Adipose tissue (tissue), 3 donors: Measurements from ENCODE around the gene VWA8. TPM values are rescaled to one million over a fixed set of nuclear protein-coding genes. Genes with fewer than 3 reads are reported as not detected.
"Not testable (repeated sequence)": the region's sequence is repeated elsewhere in the genome, so short reads cannot be mapped to it uniquely, and the experiment has no call there.

Experiments used
- H3K27ac ChIP-seq: one replicate; pipeline ENCODE4 v1.5.1; 2013; ENCODE audit warnings: low read depth, low read length
- WGBS, 3 donors: extraction: QIAGEN DNeasy Blood & Tissue Kit; methylation state at CpG; one replicate each; pipeline ENCODE4 v1.1.7; 2013; 5-methylcytosine and 5-hydroxymethylcytosine counted together
- polyA plus RNA-seq, 3 donors: library from polyadenylated mRNA; stranded (reverse); fragments of 200-250 nt; gene quantifications; one replicate each; pipeline ENCODE4 v1.2.3, GENCODE V29; 2013
- donor health status: healthy with polysubstance abuse.
- donor health status: Bipolar disorder and iron deficiency.
- donor health status: healthy.

VWA8 gene
- polyA plus RNA-seq, 3 donors = 4.5 to 7.7 (median 5.1) TPM

GRCh38 chr13:41548031-41548430 is 412.9 kb downstream of the VWA8 start:
- 68 to 88% (median 83%) methylated on average over 6 of the region's 6 CpGs for WGBS, 3 donors
- H3K27ac ChIP-seq = no peak overlapping the region

DNA sequence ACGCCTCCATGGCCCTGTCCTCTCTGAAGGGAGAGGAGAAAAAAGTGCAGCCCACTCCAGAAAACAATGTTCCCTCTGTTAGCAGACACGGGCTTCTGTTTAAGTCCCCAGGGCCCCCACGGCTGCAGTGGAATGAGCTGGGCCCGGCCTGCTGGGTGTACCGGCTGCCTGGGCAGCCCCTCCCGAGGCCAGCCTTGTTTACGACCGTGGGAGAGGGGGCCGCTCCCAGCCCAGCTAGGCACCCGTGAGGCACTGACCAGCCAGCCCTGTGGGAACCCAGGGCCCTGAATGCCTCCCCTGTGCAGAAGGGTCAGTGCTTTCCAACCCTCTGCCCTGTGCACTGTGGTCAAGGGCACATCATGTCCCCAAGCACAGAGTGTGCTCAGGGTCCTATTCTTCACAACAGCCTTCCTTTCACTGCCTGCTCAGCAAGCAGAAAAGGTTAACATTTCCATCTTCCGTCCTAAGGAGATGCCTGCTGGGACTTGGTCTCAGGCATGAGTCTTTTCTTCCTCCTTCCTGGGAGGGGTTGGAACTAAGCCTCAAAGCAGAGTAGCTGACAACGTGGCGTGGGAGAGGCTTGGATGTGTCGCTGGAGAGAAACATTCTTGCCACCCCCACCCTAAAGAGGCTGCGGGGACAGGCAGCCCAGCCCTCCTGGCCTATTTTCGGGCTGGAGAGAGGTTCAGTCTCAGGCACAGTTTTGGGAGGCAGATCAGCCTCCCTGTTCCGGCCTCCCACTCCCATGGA is 413.5 kb downstream of the VWA8 start:
- no peak overlapping the region for H3K27ac ChIP-seq
- WGBS, 3 donors = 43 to 59% (median 52%) methylated on average over 13 to 17 of the region's 17 CpGs

GRCh38 chr13:41546372-41547190 is 414.3 kb downstream of the VWA8 start:
- H3K27ac ChIP-seq = no peak overlapping the region
- WGBS, 3 donors = 77 to 87% (median 84%) methylated on average over 14 of the region's 14 CpGs

DNA sequence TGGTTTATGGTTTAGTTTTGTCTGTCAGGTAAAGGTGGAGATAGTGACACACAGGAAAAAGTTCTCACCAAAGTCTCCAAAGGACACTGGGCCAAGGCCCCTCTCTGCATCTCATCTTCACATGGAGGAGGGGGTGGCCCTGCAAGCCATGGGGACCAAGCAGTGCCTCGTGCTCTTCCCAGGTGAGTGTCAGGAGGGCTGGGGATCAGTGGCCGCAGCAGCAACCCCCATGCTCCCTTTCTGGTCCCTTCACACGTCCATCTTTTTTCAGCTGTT is 415.5 kb downstream of the VWA8 start:
- no peak overlapping the region for H3K27ac ChIP-seq
- 63 to 67% (median 65%) methylated on average over 3 of the region's 3 CpGs for WGBS, 3 donors

DNA sequence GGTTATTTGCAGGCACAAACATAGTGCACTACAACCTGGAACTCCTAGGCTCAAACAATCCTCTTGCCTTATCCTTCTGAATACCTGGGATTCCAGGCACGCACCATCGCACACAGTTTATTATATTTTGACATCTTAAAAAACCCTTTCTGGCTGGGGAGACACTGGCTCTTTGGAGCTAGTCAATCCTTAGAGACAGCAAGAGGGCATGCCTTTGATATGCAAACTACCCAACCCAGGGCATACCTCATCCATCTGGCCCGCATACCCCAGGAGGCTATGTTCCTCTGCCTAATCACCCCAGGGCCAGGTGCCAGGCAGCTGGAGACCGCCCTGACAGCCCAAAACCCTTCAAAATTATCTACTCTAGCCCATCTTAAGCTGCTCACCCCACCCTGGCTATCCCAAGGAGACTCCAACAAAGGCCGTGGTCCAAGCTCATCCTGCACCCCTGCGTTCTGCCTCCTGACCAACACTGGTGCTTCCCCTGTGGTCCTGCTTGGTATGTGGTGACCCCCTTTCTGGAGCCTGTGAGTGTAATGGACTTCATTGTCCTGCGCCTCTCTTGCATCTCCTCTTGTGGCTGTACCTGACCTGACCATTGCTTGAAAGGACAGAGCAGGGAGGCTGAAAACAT is 417.1 kb downstream of the VWA8 start:
- H3K27ac ChIP-seq = no peak overlapping the region
- WGBS, 3 donors = 89 to 96% (median 90%) methylated on average over 7 of the region's 7 CpGs

DNA sequence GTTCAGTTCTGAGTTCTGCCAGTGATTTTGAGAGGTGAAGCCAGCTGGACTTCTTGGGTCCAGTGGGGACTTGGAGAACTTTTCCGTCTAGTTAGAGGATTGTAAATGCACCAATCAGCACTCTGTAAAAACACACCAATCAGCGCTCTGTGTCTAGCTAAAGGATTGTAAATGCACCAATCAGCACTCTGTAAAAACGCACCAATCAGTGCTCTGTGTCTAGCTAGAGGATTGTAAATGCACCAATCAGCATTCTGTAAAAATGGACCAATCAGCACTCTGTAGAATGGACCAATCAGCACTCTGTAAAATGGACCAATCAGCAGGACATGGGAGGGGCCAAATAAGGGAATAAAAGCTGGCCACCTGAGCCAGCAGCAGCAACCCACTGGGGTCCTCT is 418.1 kb downstream of the VWA8 start:
- WGBS, 3 donors = 87 to 98% (median 96%) methylated on average over 3 of the region's 3 CpGs
- H3K27ac ChIP-seq = not testable (repeated sequence)

GRCh38 chr13:41542281-41542680 is 418.6 kb downstream of the VWA8 start:
- 82 to 96% (median 92%) methylated on average over 10 of the region's 10 CpGs for WGBS, 3 donors
- no peak overlapping the region for H3K27ac ChIP-seq

- WGBS, 3 donors = 71 to 81% (median 74%) methylated on average over 9 of the region's 9 CpGs
- H3K27ac ChIP-seq = no peak overlapping the region
Observed at GRCh38 chr13:41541142-41541938, 419.6 kb downstream of the VWA8 start.

GRCh38 chr13:41540240-41540639 is 420.7 kb downstream of the VWA8 start:
- 77 to 83% (median 80%) methylated on average over 13 of the region's 13 CpGs for WGBS, 3 donors

DNA sequence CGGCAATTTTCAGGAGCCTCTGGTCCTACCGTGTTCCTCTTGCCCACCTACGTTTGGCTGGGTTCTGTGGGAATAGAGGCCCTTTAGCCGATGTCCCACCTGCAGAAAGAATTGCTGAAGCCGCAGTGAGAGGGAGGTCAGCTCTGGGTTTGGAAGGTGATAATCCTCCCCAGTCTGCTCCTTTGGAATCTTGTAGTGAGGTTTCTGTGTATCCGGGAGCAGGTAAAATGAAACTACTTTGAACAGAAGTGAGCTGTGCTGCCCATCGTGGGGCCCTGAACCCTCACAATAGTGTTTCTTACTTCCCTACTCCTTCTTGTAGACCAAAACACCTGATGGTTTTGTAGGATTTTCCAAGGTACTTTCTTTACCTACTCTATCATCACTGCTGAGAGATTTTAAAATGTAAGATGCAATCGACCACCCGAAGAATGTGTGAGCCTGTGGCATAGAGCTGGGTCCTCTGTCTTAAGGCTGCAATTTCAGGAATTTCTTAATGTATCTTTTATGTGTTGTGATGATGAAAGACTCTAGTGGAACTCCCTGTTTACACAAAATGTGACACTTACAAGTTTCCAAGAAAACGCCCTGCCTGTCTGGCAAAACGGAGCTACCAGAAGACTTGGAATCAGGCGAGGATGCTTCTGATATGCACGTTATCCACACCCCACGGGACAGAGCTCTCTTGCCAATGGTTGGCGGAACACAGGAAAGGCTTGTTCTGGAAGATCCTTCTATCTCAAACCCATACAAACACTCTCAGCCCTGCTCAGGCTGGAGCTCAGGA is 427.4 kb downstream of the VWA8 start:
- 68 to 73% (median 73%) methylated on average over 15 of the region's 15 CpGs for WGBS, 3 donors

More at GRCh38 chr13:41540240-41540639, 420.7 kb downstream of the VWA8 start:
- not testable (repeated sequence) for H3K27ac ChIP-seq

DNA sequence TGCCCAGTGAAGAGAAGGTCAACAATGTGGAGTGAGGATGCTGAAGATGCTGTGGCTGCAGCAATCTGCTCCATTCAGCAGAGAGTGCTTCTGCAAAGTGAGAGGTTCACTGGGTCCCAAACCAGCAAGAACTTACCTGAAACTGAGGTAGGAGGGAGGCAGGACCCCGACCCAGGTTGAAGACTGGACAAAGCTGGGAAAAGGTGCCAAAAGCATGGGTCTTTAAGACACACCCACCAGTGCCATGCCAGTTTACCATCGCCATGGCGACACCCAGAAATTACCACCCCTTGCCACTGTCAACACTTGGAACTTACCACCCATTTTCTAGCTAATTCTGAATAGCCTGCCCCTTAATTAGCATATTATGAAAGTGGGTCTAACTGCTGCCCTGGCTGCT is 432.9 kb downstream of the VWA8 start:
- WGBS, 3 donors = 90 to 94% (median 92%) methylated on average over 3 of the region's 3 CpGs
- no peak overlapping the region for H3K27ac ChIP-seq

More for the DNA sequence above, 427.4 kb downstream of the VWA8 start:
- no peak overlapping the region for H3K27ac ChIP-seq

- 85 to 93% (median 90%) methylated on average over 15 of the region's 15 CpGs for WGBS, 3 donors
- no peak overlapping the region for H3K27ac ChIP-seq
Observed at GRCh38 chr13:41520660-41521630, 440.0 kb downstream of the VWA8 start.

DNA sequence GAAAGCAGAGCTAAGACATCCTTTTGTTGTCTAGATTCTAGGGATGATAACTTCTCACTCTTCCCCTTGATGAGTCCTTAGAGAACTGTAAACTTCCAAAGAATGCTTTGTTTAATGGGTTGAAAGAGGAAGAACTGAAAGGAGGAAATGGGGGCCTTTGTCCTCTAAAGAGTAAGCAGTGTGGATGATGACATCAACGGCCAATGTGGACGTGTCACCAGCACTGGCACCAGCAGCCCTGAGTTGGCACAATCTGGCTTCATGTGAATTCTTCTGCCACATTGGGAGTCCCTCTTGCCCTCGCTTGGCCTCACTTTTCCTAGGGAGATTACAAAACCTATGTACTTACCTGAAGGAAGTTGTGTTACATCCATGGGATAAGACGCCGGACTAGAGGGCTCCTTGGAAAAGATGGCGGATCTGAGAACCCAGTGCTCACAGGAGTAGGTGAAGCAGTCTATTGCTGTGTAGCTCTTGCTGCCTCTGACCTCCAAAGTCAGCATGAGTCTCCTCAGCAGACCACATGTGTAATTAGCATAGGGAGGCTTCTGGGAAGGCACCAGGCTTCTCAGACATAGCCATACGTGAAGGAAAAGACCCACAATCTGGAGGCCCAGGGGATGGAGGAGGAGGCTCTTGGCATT is 440.8 kb downstream of the VWA8 start:
- H3K27ac ChIP-seq = no peak overlapping the region
- 72 to 87% (median 73%) methylated on average over 7 of the region's 7 CpGs for whole genome bisulfite sequencing, 3 donors
